PC-3 (cell line): ENCODE results near the gene TIAM1.

Source experiments
- CTCF ChIP-seq: fragments of 300-600 bp; sonication (generic); conservative IDR thresholded peaks from 2 replicates; pipeline ENCODE4 v1.5.1; 2017; ENCODE audit warnings: antibody characterized with exemption, low read depth, mild to moderate bottlenecking, low read length
- EZH2phosphoT487 ChIP-seq: fragments of 300-600 bp; sonication (generic); IDR thresholded peaks from 2 replicates; pipeline ENCODE4 v1.6.1; 2018; ENCODE audit warnings: mild to moderate bottlenecking, antibody characterized with exemption, low read length, borderline replicate concordance

GRCh38 chr21:31201144-31201543, 142.9 kb downstream of the TIAM1 start:
- TF ChIP-seq CTCF: no peak
- TF ChIP-seq EZH2phosphoT487: no peak
